HEK293 (cell line): ENCODE results near the gene PDZD2.

Experiments
- CTCF ChIA-PET: fragments of 350-600 bp; formaldehyde crosslinking; extraction: SDS; loops from one replicate; lab custom pipeline; 2021; ENCODE audit warnings: antibody characterized with exemption; lab: Yijun Ruan, JAX
- POLR2A ChIA-PET: fragments of 300-600 bp; formaldehyde crosslinking; extraction: SDS; loops from one replicate; lab custom pipeline; 2020; ENCODE audit warnings: antibody characterized with exemption, inconsistent platforms; lab: Yijun Ruan, JAX
- H3K27ac ChIP-seq: fragments of 200-500 bp; sonication (Bioruptor generic); 2 replicates; pipeline ENCODE4 v1.5.1; 2014; ENCODE audit warnings: low read depth, low read length, control low read depth, inconsistent platforms; ENCODE audit errors: extremely low read depth
- H3K36me3 ChIP-seq, 2 experiments: fragments of 200-500 bp in 1 of 2; sonication (Bioruptor generic) in 1 of 2; 1 replicate in 1 of 2; 2 replicates in 1 of 2; pipeline ENCODE4 v1.5.1; 2014 to 2017; ENCODE audit warnings: inconsistent platforms in 2 of 2, low read length in 2 of 2; ENCODE audit not compliant: control insufficient read depth in 2 of 2, insufficient read depth in 1 of 2
- H3K4me1 ChIP-seq: fragments of 200-500 bp; sonication (Bioruptor generic); 2 replicates; pipeline ENCODE4 v1.5.1; 2014; ENCODE audit warnings: mild to moderate bottlenecking, low read length, inconsistent platforms; ENCODE audit not compliant: control insufficient read depth, insufficient read depth
- H3K4me3 ChIP-seq: 2 replicates; pipeline ENCODE4 v1.5.1; 2011; ENCODE audit warnings: low read depth, mild to moderate bottlenecking, control low read depth, low read length, moderate library complexity
- H3K9me3 ChIP-seq: fragments of 200-500 bp; sonication (Bioruptor generic); 2 replicates; pipeline ENCODE4 v1.5.1; 2014; ENCODE audit warnings: low read depth, low read length, inconsistent platforms; ENCODE audit not compliant: control insufficient read depth, insufficient read depth
- YY1 ChIP-seq: fragments of 450-650 bp; formaldehyde crosslinking; IDR thresholded peaks from 2 replicates; pipeline ENCODE4 v1.5.1; 2018; ENCODE audit warnings: missing biosample characterization, missing genetic modification characterization
- ZFP41 ChIP-seq: fragments of 450-650 bp; formaldehyde crosslinking; IDR thresholded peaks from 2 replicates; pipeline ENCODE4 v1.5.1; 2016; ENCODE audit warnings: missing biosample characterization, missing genetic modification characterization, borderline replicate concordance
- ZFP69B ChIP-seq: fragments of 450-650 bp; formaldehyde crosslinking; IDR thresholded peaks from 2 replicates; pipeline ENCODE4 v1.5.1; 2016; ENCODE audit warnings: missing biosample characterization, missing genetic modification characterization
- ZNF24 ChIP-seq: fragments of 450-650 bp; formaldehyde crosslinking; IDR thresholded peaks from 2 replicates; pipeline ENCODE4 v1.5.1; 2016; ENCODE audit warnings: missing biosample characterization, missing genetic modification characterization
- ZNF274 ChIP-seq, 2 experiments: fragments of 200-500 bp in 1 of 2; fragments of 450-650 bp in 1 of 2; sonication (Bioruptor generic) in 1 of 2; formaldehyde crosslinking in 1 of 2; IDR thresholded peaks; 2 replicates each; pipeline versions ENCODE4 v1.5.1 to v1.6.1; 2014 to 2016; ENCODE audit warnings: borderline replicate concordance in 1 of 2, inconsistent platforms in 1 of 2, low read length in 1 of 2, missing biosample characterization in 1 of 2, missing genetic modification characterization in 1 of 2
- ZNF280D ChIP-seq: fragments of 450-650 bp; formaldehyde crosslinking; IDR thresholded peaks from 2 replicates; pipeline ENCODE4 v1.5.1; 2016; ENCODE audit warnings: missing biosample characterization, missing genetic modification characterization
- ZNF341 ChIP-seq: fragments of 450-650 bp; formaldehyde crosslinking; IDR thresholded peaks from 2 replicates; pipeline ENCODE4; 2016; ENCODE audit warnings: low read depth, missing biosample characterization, missing genetic modification characterization
- ZNF514 ChIP-seq: fragments of 450-650 bp; formaldehyde crosslinking; IDR thresholded peaks from 2 replicates; pipeline ENCODE4 v1.5.1; 2016; ENCODE audit warnings: missing biosample characterization, missing genetic modification characterization
- ZNF555 ChIP-seq: fragments of 450-650 bp; formaldehyde crosslinking; conservative IDR thresholded peaks from 2 replicates; pipeline ENCODE4 v1.5.1; 2017; ENCODE audit warnings: missing biosample characterization, mild to moderate bottlenecking, missing genetic modification characterization, inconsistent platforms
- ZNF701 ChIP-seq: fragments of 450-650 bp; formaldehyde crosslinking; IDR thresholded peaks from 2 replicates; pipeline ENCODE4 v1.5.1; 2016; ENCODE audit warnings: missing biosample characterization, missing genetic modification characterization
- ZSCAN16 ChIP-seq: fragments of 450-650 bp; formaldehyde crosslinking; IDR thresholded peaks from 2 replicates; pipeline ENCODE4 v1.5.1; 2016; ENCODE audit warnings: missing biosample characterization, missing genetic modification characterization
- TF ChIP-seq, protein P1 (sequence below): fragments of 450-650 bp; formaldehyde crosslinking; IDR thresholded peaks from 2 replicates; pipeline ENCODE4 v1.5.1; 2016; ENCODE audit warnings: missing biosample characterization, missing genetic modification characterization, borderline replicate concordance
- TF ChIP-seq, protein P2 (sequence below): fragments of 450-650 bp; formaldehyde crosslinking; IDR thresholded peaks from 2 replicates; pipeline ENCODE4 v1.5.1; 2016; ENCODE audit warnings: missing biosample characterization, missing genetic modification characterization
- TF ChIP-seq, protein P3 (sequence below): fragments of 450-650 bp; formaldehyde crosslinking; IDR thresholded peaks from 2 replicates; pipeline ENCODE4 v1.5.1; 2016; ENCODE audit warnings: missing biosample characterization, missing genetic modification characterization
- TF ChIP-seq, protein P4 (sequence below): fragments of 450-650 bp; formaldehyde crosslinking; IDR thresholded peaks from 2 replicates; pipeline ENCODE4 v1.5.1; 2016; ENCODE audit warnings: missing biosample characterization, missing genetic modification characterization
- TF ChIP-seq, protein P5 (sequence below): fragments of 450-650 bp; formaldehyde crosslinking; IDR thresholded peaks from 2 replicates; pipeline ENCODE4 v1.5.1; 2016; ENCODE audit warnings: missing biosample characterization, missing genetic modification characterization

The PDZD2 gene

DNA sequence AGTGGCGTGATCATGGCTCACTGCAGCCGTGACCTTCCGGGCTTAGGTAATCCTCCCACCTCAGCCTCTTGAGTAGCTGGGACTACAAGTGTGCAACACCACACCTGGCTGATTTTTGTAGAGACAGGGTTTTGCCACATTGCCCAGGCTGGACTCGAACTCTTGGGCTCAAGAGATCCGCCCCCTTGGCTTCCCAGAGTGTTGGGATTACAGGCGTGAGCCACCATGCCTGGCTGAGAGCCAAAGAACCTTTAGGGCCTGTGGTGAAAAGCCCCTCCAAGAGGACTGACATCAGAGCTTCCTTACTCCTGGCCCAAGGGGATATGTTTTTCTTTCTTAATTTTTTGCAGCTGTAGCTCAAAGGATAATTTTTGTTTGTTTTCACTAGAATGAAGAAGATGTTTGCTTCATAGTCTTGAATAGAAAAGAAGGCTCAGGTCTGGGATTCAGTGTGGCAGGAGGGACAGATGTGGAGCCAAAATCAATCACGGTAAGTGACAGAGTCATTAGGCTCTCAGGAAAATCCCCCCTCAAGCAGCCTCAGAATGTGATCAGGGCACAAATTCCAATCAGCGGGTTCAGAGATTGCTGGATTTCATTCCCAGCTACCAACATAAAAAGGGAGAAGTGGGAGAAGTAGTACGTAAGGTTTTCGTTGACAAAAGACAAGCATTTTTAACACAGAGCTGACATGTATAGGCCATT, 458.1 kb downstream of the PDZD2 start:
- TF ChIP-seq, protein P1, sequence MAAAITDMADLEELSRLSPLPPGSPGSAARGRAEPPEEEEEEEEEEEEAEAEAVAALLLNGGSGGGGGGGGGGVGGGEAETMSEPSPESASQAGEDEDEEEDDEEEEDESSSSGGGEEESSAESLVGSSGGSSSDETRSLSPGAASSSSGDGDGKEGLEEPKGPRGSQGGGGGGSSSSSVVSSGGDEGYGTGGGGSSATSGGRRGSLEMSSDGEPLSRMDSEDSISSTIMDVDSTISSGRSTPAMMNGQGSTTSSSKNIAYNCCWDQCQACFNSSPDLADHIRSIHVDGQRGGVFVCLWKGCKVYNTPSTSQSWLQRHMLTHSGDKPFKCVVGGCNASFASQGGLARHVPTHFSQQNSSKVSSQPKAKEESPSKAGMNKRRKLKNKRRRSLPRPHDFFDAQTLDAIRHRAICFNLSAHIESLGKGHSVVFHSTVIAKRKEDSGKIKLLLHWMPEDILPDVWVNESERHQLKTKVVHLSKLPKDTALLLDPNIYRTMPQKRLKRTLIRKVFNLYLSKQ, result no peak
- no peak for TF ChIP-seq ZFP41
- TF ChIP-seq ZFP69B (tag by site-specific recombination), result no peak
- no peak for TF ChIP-seq YY1 (tag by site-specific recombination)
- TF ChIP-seq, protein P2, sequence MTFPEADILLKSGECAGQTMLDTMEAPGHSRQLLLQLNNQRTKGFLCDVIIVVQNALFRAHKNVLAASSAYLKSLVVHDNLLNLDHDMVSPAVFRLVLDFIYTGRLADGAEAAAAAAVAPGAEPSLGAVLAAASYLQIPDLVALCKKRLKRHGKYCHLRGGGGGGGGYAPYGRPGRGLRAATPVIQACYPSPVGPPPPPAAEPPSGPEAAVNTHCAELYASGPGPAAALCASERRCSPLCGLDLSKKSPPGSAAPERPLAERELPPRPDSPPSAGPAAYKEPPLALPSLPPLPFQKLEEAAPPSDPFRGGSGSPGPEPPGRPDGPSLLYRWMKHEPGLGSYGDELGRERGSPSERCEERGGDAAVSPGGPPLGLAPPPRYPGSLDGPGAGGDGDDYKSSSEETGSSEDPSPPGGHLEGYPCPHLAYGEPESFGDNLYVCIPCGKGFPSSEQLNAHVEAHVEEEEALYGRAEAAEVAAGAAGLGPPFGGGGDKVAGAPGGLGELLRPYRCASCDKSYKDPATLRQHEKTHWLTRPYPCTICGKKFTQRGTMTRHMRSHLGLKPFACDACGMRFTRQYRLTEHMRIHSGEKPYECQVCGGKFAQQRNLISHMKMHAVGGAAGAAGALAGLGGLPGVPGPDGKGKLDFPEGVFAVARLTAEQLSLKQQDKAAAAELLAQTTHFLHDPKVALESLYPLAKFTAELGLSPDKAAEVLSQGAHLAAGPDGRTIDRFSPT (tag by site-specific recombination), result no peak
- TF ChIP-seq ZNF701 (tag by site-specific recombination), result no peak
- TF ChIP-seq ZNF341 (tag by site-specific recombination), result no peak
- no peak for TF ChIP-seq ZSCAN16 (tag by site-specific recombination)
- TF ChIP-seq ZNF514 (tag by site-specific recombination), result no peak
- no peak for TF ChIP-seq ZNF555 (tag by site-specific recombination)
- TF ChIP-seq, protein P3, sequence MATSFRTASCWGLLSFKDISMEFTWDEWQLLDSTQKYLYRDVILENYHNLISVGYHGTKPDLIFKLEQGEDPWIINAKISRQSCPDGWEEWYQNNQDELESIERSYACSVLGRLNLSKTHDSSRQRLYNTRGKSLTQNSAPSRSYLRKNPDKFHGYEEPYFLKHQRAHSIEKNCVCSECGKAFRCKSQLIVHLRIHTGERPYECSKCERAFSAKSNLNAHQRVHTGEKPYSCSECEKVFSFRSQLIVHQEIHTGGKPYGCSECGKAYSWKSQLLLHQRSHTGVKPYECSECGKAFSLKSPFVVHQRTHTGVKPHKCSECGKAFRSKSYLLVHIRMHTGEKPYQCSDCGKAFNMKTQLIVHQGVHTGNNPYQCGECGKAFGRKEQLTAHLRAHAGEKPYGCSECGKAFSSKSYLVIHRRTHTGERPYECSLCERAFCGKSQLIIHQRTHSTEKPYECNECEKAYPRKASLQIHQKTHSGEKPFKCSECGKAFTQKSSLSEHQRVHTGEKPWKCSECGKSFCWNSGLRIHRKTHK (tag by site-specific recombination), result no peak
- no peak for TF ChIP-seq ZNF24
- TF ChIP-seq, protein P4, sequence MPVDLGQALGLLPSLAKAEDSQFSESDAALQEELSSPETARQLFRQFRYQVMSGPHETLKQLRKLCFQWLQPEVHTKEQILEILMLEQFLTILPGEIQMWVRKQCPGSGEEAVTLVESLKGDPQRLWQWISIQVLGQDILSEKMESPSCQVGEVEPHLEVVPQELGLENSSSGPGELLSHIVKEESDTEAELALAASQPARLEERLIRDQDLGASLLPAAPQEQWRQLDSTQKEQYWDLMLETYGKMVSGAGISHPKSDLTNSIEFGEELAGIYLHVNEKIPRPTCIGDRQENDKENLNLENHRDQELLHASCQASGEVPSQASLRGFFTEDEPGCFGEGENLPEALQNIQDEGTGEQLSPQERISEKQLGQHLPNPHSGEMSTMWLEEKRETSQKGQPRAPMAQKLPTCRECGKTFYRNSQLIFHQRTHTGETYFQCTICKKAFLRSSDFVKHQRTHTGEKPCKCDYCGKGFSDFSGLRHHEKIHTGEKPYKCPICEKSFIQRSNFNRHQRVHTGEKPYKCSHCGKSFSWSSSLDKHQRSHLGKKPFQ (tag by site-specific recombination), result no peak
- no peak for TF ChIP-seq ZNF274 (IDR thresholded peaks at IDR 0.05; ENCODE audit: low read length)
- no peak for TF ChIP-seq ZNF274 (tag by site-specific recombination; IDR thresholded peaks at IDR 0.05; ENCODE audit: borderline replicate concordance)
- TF ChIP-seq, protein P5, sequence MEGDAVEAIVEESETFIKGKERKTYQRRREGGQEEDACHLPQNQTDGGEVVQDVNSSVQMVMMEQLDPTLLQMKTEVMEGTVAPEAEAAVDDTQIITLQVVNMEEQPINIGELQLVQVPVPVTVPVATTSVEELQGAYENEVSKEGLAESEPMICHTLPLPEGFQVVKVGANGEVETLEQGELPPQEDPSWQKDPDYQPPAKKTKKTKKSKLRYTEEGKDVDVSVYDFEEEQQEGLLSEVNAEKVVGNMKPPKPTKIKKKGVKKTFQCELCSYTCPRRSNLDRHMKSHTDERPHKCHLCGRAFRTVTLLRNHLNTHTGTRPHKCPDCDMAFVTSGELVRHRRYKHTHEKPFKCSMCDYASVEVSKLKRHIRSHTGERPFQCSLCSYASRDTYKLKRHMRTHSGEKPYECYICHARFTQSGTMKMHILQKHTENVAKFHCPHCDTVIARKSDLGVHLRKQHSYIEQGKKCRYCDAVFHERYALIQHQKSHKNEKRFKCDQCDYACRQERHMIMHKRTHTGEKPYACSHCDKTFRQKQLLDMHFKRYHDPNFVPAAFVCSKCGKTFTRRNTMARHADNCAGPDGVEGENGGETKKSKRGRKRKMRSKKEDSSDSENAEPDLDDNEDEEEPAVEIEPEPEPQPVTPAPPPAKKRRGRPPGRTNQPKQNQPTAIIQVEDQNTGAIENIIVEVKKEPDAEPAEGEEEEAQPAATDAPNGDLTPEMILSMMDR, result no peak
- ChIA-PET POLR2A (no interaction called here), CTCF (interaction anchor here (0.6 to 0.7 kb wide), 2 partner anchors 166 to 273 kb away, joined by 3 to 4 read pairs; no protein-coding TSS in a partner anchor)

GRCh38 chr5:32098291-32098690, 459.4 kb downstream of the PDZD2 start:
- H3K27ac ChIP-seq, result no peak overlapping the region
- CTCF ChIA-PET, result interaction anchor here (1.1 kb wide), 1 partner anchor 10 kb away, joined by 3 read pairs; no protein-coding TSS in a partner anchor
- peaks cover 16 to 51% of the 10 kb centered on the region in 2 experiments for H3K36me3 ChIP-seq
- H3K9me3 ChIP-seq, result no peaks in the 10 kb centered on the region
- POLR2A ChIA-PET, result no interaction called here
- no peaks in the 10 kb centered on the region for H3K4me1 ChIP-seq
- TF ChIP-seq ZNF280D, result no peak
- no peak overlapping the region for H3K4me3 ChIP-seq

More for the DNA sequence above, 458.1 kb downstream of the PDZD2 start:
- Histone ChIP-seq H3K4me1 (no peaks in the 10 kb centered on the region), H3K4me3 (no peak overlapping the region), H3K9me3 (no peaks in the 10 kb centered on the region), H3K27ac (no peak overlapping the region), H3K36me3 (peaks cover 8 to 40% of the 10 kb centered on the region in 2 experiments)
